Lower lobe of right lung (tissue), 2 donors: Measurements from ENCODE around the gene SNCA. TPM values are rescaled to one million over a fixed set of nuclear protein-coding genes. Genes with fewer than 3 reads are reported as not detected.

Source experiments
- ATAC-seq, 2 donors: fragments of 200-7000 bp; cut with Tn5 transposase; one replicate each; pipeline ENCODE4 v1.9.1; 2020 to 2022; ENCODE audit warnings: mild to moderate bottlenecking in 2 of 2, moderate library complexity in 2 of 2
- DNase-seq: peaks from one replicate; pipeline ENCODE4 v3.0.0-alpha.2; 2020
- H3K27ac ChIP-seq: fragments of 200-600 bp; one replicate; pipeline ENCODE4 v1.8.0; 2022
- H3K27me3 ChIP-seq: fragments of 200-600 bp; one replicate; pipeline ENCODE4 v1.8.0; 2022; ENCODE audit warnings: low read depth
- H3K36me3 ChIP-seq: fragments of 200-600 bp; one replicate; pipeline ENCODE4 v1.8.0; 2022; ENCODE audit warnings: mild to moderate bottlenecking
- H3K4me1 ChIP-seq: fragments of 200-600 bp; one replicate; pipeline ENCODE4 v1.8.0; 2022
- H3K4me3 ChIP-seq: fragments of 200-600 bp; one replicate; pipeline ENCODE4 v1.8.0; 2022; ENCODE audit warnings: mild to moderate bottlenecking
- H3K9me3 ChIP-seq: fragments of 200-600 bp; one replicate; pipeline ENCODE4 v1.8.0; 2022
- intact Hi-C: fragments of 100-400 bp; cut with DNase I; formaldehyde crosslinking; loops from one replicate; pipeline ENCODE4 v1.11.0; 2022
- long read RNA-seq: library from polyadenylated mRNA; unstranded; transcript quantifications from one replicate; pipeline ENCODE4 v2.0.0, GENCODE V29; 2021
- total RNA-seq: library from RNA; stranded (reverse); fragmentation: NEBNext Ultra II Directional; extraction: Animal tissue kit (Norgen Biotek cat#: 25700); gene quantifications from one replicate; pipeline ENCODE4 v1.2.1, GENCODE V29; 2021
- TF ChIP-seq, protein P1 (sequence below): fragments of 200-600 bp; IDR thresholded peaks from one replicate; pipeline ENCODE4 v1.8.0; 2022; ENCODE audit warnings: antibody characterized with exemption, mild to moderate bottlenecking
- donor health status: DM: no; HTN: yes; CAD: no; lungs with severe emphysema.

The SNCA gene
- 7.8 TPM for total RNA-seq
- long read RNA-seq, transcript SNCA-205 (6 exons, 1,290 nt), result major isoform, 8 of 13 reads
- long read RNA-seq, partial matches to known transcripts, result 1 of 13 reads
- long read RNA-seq, other reads (novel, unspliced or antisense), result 1 of 13 reads

DNA sequence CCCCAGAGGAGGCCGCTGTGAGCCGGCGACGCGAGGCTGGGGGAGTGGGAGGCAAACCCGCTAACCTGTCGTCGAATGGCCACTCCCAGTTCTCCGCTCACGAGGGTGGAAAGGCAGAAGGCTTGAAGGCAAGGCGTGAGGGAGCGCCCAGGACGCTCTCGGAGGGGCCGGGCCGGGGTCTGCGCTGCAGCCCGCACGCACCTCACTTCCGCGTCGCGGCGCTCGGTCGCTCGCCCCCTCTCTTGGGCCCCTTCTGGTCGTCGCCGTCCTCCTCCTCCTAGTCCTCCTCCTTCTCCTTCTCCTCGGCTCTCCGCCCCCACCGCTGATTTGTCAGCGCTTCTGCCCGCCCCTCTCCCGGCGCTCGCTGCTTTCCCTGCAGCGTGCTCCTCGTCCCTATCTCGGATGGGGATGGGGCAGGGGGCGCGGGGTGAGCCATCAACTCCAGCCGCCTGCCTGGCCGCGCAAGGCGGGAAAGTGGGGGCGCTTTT is at the start of gene SNCA:
SNCA (minus strand) TSS at position 265 of the 488 bp plus-strand sequence. CDS start 1,494 bp downstream, outside the sequence.
- TF ChIP-seq, protein P1, sequence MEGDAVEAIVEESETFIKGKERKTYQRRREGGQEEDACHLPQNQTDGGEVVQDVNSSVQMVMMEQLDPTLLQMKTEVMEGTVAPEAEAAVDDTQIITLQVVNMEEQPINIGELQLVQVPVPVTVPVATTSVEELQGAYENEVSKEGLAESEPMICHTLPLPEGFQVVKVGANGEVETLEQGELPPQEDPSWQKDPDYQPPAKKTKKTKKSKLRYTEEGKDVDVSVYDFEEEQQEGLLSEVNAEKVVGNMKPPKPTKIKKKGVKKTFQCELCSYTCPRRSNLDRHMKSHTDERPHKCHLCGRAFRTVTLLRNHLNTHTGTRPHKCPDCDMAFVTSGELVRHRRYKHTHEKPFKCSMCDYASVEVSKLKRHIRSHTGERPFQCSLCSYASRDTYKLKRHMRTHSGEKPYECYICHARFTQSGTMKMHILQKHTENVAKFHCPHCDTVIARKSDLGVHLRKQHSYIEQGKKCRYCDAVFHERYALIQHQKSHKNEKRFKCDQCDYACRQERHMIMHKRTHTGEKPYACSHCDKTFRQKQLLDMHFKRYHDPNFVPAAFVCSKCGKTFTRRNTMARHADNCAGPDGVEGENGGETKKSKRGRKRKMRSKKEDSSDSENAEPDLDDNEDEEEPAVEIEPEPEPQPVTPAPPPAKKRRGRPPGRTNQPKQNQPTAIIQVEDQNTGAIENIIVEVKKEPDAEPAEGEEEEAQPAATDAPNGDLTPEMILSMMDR, result no peak
- peaks cover 10% of the 10 kb centered on the region for H3K4me1 ChIP-seq
- DNase-seq (peak; percentile 55), ATAC-seq (peak; percentile 83 to 90)
- H3K36me3 ChIP-seq, result no peaks in the 10 kb centered on the region
- H3K27me3 ChIP-seq, result peaks cover 40% of the 10 kb centered on the region
- H3K9me3 ChIP-seq, result no peaks in the 10 kb centered on the region
- intact Hi-C loops, result no loop called here
- peak within 1 kb of the TSS; percentile 41 for H3K27ac ChIP-seq
- peak within 1 kb of the TSS; percentile 69 for H3K4me3 ChIP-seq

DNA sequence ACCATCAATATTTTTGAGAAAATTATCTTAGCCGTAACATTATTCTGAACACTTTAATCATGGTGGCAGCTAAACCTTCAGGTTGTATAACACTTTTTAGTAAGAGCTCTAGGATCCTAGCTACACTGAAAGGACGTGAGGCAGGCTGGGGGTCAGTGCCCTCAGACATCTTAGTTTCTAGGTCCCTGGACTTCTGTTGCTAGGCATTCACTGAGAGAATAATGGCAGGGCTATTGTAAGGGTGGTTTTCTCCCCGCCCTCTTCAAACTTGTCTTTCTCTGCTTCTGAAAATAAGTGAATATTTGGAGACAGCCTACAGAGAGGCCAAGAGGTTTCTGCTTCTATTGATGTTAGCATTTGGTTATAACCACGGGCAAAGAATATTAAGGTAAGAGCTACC is 42.3 kb upstream of the SNCA start:
- Histone ChIP-seq H3K9me3 (no peaks in the 10 kb centered on the region), H3K4me3 (no peak overlapping the region), H3K27me3 (no peaks in the 10 kb centered on the region), H3K4me1 (no peaks in the 10 kb centered on the region), H3K27ac (no peak overlapping the region), H3K36me3 (no peaks in the 10 kb centered on the region)
- TF ChIP-seq, protein P1, result no peak
- no peak for DNase-seq
- no peak for ATAC-seq
- intact Hi-C loops, result no loop called here

DNA sequence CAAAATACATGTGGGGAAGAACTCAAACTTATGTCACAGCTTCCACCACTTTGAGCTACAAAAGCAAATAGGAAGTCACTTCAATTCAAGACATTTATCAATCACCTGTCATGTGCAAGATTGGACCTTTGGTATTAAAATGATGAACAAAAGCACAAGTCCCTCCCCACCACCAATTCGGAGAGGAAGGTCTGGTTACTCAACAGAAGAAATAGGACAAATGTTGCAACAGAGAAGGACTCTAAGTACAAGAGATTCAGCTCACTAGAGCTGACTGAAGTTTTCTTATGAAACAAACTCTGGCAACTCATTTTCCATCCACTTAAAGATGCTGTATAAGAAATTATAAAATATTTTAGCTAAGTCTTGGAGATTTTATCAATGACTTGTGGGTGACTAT is 41.6 kb upstream of the SNCA start:
- intact Hi-C loops, result no loop called here
- H3K27me3 ChIP-seq, result no peaks in the 10 kb centered on the region
- DNase-seq (no peak), ATAC-seq (no peak)
- TF ChIP-seq, protein P1, result no peak
- no peak overlapping the region for H3K27ac ChIP-seq
- no peaks in the 10 kb centered on the region for H3K36me3 ChIP-seq
- H3K4me1 ChIP-seq, result no peaks in the 10 kb centered on the region
- no peak overlapping the region for H3K4me3 ChIP-seq
- no peaks in the 10 kb centered on the region for H3K9me3 ChIP-seq

DNA sequence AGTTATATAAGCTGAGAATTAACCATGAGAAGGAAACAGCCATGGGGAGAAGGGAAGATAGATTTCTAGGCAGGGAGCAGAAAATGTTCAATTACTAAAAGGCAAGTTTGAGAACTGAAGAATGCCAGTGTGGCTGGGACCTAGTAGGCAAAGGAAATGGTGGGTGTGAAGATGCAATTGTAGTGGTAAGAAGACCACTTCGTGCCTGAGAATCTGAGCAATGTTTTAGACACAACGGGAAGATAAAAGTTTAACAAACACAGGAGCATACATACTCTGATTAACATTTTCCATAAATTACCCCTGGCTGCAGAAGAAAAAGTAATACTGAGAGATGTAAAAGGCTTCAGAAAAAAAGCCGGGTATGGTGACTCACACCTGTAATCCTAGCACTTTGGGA is 39.6 kb upstream of the SNCA start:
- Histone ChIP-seq H3K36me3 (no peaks in the 10 kb centered on the region), H3K27me3 (no peaks in the 10 kb centered on the region), H3K4me1 (no peaks in the 10 kb centered on the region), H3K4me3 (no peak overlapping the region), H3K9me3 (no peaks in the 10 kb centered on the region), H3K27ac (no peak overlapping the region)
- intact Hi-C loops, result no loop called here
- ATAC-seq (no peak), DNase-seq (no peak)
- TF ChIP-seq, protein P1, result no peak

DNA sequence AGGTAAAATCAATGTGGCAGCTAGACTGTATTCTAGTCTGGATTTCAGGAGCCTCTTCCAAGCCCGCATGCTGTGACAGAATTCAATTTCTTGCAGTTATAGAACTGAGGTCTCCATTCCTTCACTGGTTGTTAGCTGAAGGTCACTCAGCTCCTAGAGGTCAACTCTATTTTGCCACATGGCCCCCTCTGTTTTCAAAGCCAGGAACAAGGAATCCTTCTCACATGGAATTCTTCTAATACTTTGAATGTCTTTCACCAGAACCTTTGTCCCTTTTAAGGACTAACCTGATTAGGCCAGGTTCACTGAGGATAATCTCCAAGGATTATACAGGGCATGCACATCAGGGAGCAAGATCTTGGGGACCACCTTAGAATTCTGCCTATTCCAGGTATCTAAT is 34.2 kb upstream of the SNCA start:
- TF ChIP-seq, protein P1, result no peak
- Histone ChIP-seq H3K9me3 (no peaks in the 10 kb centered on the region), H3K27ac (no peak overlapping the region), H3K27me3 (no peaks in the 10 kb centered on the region), H3K36me3 (no peaks in the 10 kb centered on the region), H3K4me1 (no peaks in the 10 kb centered on the region), H3K4me3 (no peak overlapping the region)
- intact Hi-C loops, result no loop called here
- ATAC-seq (no peak), DNase-seq (no peak)
